NB4 (cell line): ENCODE results near the gene PHAF1.

Source experiments
- DNase-seq: peaks from one replicate; pipeline ENCODE4 v3.0.0; 2010; ENCODE audit warnings: low read depth
- H3K4me3 ChIP-seq: one replicate; pipeline ENCODE4 v1.5.1; 2011; ENCODE audit warnings: mild to moderate bottlenecking, low read depth, low read length, moderate library complexity
- MYC ChIP-seq: IDR thresholded peaks from 2 replicates; pipeline ENCODE4 v1.6.1; 2011; ENCODE audit warnings: low read depth, low read length
- POLR2A ChIP-seq: IDR thresholded peaks from 2 replicates; pipeline ENCODE4 v1.6.1; 2011; ENCODE audit warnings: mild to moderate bottlenecking; ENCODE audit not compliant: insufficient read length; ENCODE audit errors: extremely low read depth
- TF ChIP-seq, protein P1 (sequence below): IDR thresholded peaks from one replicate; pipeline ENCODE4 v1.5.1; 2012; ENCODE audit warnings: low read depth, low read length
- TF ChIP-seq, protein P2 (sequence below): IDR thresholded peaks from 2 replicates; pipeline ENCODE4 v1.6.1; 2011; ENCODE audit warnings: low read depth, low read length

Gene PHAF1

DNA sequence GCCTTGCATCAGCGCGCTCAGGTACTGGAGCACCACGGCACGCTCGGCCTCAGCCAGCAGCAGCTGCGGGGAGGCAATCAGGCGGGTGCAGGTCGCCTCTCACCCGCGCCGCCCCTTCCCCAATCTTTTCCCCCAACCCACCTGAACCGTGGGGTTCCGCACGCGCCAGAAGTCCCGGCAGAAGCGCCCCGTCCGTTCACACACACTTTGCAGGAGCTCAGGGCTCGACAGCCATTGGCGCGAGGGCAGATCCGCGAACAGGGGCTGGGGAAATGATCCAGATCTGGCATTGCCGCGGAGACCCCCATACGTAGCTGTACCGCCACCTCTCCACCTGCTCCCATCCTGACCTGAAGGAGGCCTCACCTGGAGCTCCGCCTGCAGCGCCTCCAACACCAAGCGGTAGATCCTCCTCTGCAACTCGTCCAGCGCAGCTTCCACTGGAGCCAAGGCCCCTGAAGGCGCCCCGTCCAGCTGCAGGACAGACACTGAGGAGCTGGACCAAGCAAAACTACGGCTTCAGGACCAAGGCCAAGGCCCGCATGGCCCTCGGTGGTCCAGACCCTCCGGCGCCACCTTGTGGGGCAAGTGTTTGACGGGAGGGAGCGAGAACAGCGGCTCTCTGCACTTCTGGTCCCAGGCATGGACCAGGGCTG, 75.4 kb downstream of the PHAF1 start:
- no peak overlapping the region for H3K4me3 ChIP-seq
- TF ChIP-seq, protein P1, sequence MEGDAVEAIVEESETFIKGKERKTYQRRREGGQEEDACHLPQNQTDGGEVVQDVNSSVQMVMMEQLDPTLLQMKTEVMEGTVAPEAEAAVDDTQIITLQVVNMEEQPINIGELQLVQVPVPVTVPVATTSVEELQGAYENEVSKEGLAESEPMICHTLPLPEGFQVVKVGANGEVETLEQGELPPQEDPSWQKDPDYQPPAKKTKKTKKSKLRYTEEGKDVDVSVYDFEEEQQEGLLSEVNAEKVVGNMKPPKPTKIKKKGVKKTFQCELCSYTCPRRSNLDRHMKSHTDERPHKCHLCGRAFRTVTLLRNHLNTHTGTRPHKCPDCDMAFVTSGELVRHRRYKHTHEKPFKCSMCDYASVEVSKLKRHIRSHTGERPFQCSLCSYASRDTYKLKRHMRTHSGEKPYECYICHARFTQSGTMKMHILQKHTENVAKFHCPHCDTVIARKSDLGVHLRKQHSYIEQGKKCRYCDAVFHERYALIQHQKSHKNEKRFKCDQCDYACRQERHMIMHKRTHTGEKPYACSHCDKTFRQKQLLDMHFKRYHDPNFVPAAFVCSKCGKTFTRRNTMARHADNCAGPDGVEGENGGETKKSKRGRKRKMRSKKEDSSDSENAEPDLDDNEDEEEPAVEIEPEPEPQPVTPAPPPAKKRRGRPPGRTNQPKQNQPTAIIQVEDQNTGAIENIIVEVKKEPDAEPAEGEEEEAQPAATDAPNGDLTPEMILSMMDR: peak; percentile 88
- TF ChIP-seq, protein P2, sequence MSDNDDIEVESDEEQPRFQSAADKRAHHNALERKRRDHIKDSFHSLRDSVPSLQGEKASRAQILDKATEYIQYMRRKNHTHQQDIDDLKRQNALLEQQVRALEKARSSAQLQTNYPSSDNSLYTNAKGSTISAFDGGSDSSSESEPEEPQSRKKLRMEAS: peak; percentile 91
- no peak for TF ChIP-seq POLR2A
- TF ChIP-seq MYC: peak; percentile 82; the same call in 1 of the 2 replicates
- peak; percentile 93 for DNase-seq

DNA sequence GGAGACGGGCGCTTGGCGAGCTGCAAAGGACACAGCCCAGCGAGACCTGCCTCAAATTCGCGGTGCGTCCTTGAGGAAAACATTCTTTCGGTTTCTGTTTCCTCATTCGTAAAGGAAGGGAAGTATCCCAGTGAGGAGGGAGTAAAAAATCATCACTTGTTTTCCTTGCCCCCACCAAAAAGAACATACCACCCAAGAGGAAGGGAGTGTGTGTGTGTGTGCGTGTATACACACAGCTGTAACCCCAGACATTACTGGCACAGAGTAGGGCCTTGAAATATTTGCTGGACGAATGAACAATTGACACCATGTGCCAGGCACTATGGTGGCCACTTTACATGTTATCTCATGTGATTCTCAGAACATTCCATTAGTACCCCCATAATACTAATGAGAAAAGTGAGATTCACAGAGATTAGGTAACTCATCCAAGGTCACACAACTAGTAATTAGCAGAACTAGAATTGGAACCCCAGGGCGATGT, 76.0 kb downstream of the PHAF1 start:
- no peak for DNase-seq
- H3K4me3 ChIP-seq: no peak overlapping the region
- TF ChIP-seq MYC: no peak

DNA sequence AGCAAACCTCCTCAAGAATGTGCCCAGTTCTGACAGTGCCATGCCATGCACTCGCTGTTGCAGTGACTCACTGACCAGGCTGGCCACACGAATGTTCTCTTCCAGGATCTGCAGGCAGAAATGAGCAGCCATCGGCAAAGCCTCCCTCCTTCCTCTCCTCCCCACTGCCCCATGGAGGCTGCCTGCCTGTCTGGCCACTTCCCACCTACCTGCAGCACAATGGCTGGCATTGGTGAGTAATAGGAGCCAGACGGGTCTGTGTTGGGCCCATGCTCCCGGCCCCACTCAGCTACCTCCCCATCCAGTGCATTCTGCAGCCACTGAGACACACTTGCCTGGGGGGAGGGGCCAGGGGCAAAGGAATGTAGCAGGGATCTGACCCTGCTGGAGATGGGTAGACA, 76.8 kb downstream of the PHAF1 start:
- no peak overlapping the region for H3K4me3 ChIP-seq
- DNase-seq: no peak
- TF ChIP-seq POLR2A (no peak), MYC (no peak)
- TF ChIP-seq, protein P2: no peak

DNA sequence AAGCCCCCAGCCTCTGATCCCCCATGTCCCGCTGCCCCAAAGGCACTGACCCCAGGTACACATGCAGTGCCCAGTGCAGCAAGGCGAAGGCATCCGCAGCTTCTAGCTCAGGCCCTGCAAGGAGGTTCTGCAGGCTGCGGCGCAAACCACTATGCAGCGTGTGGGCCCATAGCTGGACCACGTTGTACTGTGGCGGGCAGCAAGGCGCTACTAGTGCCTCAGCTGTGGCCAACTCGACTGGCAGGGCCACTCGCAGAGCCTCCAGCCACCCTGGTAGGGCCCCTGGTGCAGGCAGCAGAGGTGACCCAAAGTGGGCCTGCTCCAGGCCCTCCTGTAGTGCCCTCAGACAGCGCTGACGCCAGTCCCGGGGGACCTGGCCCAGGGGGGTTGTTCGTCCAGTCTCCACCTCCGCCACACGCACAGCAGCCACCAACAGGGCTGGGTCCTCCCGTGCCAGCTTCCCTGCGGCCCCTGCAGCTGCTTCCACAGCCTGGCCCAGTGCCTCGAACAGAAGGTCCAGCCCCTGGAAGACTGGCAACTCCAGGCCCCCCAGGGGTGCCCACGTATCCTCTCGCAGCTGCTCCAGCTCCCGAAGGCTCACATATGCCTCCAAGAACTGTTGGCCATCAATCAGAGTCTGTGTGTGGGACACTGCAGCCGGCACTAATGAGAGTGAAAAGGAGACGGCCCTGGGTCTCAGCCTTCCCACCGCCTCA, 77.6 kb downstream of the PHAF1 start:
- no peak for DNase-seq
- H3K4me3 ChIP-seq: no peak overlapping the region
- no peak for TF ChIP-seq POLR2A
- TF ChIP-seq, protein P1: no peak
- TF ChIP-seq MYC: no peak
- TF ChIP-seq, protein P2: no peak

DNA sequence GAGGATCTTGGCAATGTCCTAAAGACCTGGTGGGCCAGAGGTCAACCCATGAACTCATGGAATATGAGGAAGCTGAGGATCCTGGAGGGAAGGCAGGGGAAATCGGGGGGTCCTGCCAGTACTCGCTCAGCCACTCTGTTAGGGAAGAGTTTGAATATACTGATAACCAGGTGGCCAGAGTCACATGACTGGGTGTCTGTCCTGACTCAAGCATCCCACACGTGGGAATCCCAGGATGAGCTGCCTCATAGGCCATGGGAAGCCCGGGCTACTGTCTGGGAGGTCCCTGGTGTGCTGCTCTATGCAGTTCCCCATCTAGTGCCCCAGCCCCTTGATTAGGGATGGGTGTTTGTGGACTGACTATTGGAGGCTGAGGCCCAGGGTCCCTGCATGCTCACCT, 78.6 kb downstream of the PHAF1 start:
- H3K4me3 ChIP-seq: no peak overlapping the region
- TF ChIP-seq MYC (no peak), POLR2A (no peak)
- TF ChIP-seq, protein P1: no peak
- TF ChIP-seq, protein P2: no peak
- no peak for DNase-seq

DNA sequence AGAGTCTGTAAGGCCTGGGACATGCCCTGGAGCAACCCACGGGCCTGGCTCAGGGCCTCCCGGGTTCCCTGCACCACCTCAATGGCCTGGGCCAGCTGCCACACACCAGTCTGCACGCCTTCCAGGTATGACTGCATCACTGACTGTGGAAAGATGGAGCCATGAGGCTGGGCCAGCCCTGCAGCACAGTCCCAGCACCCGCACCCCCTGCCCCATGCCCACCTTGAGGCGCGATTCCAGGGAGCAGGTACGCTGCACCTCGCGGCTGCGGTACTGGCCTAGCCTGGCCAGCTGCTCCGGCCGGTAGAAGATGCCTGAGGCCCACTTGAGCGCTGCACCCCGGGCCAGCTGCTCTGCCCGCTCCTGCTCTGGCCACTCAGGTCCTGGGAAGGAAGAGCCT, 79.1 kb downstream of the PHAF1 start:
- TF ChIP-seq MYC: no peak
- TF ChIP-seq, protein P2: no peak
- TF ChIP-seq, protein P1: no peak
- TF ChIP-seq POLR2A: no peak
- H3K4me3 ChIP-seq: no peak overlapping the region
- DNase-seq: no peak
